Stimulated activated CD8-positive, alpha-beta memory T cell treated with anti-CD3 and anti-CD28 coated beads, Interleukin-15, amount 100 ng/mL, for 4 hours (primary cell): ENCODE data around the gene HSF4.

Experiments
- DNase-seq, 2 donors: peaks; one replicate each; pipeline ENCODE4 v3.0.0-alpha.2; 2020; ENCODE audit warnings: low read depth in 2 of 2

HSF4 gene

GRCh38 chr16:67184995-67185650 is 20.6 kb downstream of the HSF4 start:
- peak; percentile 53 to 60 for DNase-seq

DNA sequence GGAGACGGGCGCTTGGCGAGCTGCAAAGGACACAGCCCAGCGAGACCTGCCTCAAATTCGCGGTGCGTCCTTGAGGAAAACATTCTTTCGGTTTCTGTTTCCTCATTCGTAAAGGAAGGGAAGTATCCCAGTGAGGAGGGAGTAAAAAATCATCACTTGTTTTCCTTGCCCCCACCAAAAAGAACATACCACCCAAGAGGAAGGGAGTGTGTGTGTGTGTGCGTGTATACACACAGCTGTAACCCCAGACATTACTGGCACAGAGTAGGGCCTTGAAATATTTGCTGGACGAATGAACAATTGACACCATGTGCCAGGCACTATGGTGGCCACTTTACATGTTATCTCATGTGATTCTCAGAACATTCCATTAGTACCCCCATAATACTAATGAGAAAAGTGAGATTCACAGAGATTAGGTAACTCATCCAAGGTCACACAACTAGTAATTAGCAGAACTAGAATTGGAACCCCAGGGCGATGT is 21.1 kb downstream of the HSF4 start:
- DNase-seq, result no peak

DNA sequence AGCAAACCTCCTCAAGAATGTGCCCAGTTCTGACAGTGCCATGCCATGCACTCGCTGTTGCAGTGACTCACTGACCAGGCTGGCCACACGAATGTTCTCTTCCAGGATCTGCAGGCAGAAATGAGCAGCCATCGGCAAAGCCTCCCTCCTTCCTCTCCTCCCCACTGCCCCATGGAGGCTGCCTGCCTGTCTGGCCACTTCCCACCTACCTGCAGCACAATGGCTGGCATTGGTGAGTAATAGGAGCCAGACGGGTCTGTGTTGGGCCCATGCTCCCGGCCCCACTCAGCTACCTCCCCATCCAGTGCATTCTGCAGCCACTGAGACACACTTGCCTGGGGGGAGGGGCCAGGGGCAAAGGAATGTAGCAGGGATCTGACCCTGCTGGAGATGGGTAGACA is 22.0 kb downstream of the HSF4 start:
- no peak for DNase-seq

GRCh38 chr16:67187175-67187890 is 22.8 kb downstream of the HSF4 start:
- no peak for DNase-seq

DNA sequence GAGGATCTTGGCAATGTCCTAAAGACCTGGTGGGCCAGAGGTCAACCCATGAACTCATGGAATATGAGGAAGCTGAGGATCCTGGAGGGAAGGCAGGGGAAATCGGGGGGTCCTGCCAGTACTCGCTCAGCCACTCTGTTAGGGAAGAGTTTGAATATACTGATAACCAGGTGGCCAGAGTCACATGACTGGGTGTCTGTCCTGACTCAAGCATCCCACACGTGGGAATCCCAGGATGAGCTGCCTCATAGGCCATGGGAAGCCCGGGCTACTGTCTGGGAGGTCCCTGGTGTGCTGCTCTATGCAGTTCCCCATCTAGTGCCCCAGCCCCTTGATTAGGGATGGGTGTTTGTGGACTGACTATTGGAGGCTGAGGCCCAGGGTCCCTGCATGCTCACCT is 23.8 kb downstream of the HSF4 start:
- no peak for DNase-seq

DNA sequence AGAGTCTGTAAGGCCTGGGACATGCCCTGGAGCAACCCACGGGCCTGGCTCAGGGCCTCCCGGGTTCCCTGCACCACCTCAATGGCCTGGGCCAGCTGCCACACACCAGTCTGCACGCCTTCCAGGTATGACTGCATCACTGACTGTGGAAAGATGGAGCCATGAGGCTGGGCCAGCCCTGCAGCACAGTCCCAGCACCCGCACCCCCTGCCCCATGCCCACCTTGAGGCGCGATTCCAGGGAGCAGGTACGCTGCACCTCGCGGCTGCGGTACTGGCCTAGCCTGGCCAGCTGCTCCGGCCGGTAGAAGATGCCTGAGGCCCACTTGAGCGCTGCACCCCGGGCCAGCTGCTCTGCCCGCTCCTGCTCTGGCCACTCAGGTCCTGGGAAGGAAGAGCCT is 24.3 kb downstream of the HSF4 start:
- DNase-seq, result no peak

- no peak for DNase-seq
These were observed 25.5 kb downstream of the HSF4 start, which contains the start of gene EXOC3L1 for GRCh38 chr16:67190041-67190440. Gene EXOC3L1, minus strand, starts transcription at chr16:67190136. Its CDS starts 460 bp downstream, at chr16:67189676.

- DNase-seq, result no peak
These were observed 26.2 kb downstream of the HSF4 start for GRCh38 chr16:67190448-67191399.

- DNase-seq, result no peak
These were observed 27.0 kb downstream of the HSF4 start for GRCh38 chr16:67191411-67191994.

DNA sequence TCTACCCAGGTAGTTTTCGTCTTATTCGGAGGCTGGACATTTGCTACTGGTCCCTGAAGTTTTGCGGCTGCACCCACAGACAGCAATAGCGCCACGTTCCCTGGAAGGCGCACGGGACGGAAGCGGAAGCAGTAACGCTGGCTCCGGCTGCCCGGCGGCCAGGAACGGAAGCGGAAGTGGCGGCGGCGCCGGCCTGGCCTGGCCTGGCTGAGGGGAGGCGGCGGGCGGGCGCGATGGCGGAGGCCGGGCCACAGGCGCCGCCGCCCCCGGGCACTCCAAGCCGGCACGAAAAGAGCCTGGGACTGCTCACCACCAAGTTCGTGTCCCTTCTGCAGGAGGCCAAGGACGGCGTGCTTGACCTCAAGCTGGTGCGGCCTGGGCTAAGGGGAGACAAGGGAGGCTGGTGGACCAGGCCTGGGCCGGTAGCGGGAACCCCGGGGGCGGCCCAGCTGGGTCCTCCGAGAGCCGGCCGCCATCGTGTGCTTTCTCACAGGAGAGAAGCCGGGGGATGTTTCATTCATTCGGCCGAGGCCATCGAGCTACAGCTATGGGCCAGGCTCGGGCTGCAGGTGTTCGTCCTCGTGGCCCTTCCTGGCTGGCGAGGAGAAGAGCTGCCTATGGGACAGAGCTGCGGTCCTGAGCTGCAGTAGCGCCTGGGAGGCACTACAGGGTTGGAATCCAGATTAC is 27.6 kb downstream of the HSF4 start, which contains the start of gene E2F4:
TSS of gene E2F4 (plus strand) at position 161 of the 687 bp plus-strand sequence. CDS start at position 234, 73 bp downstream.
- DNase-seq, result peak; percentile 63 to 74

DNA sequence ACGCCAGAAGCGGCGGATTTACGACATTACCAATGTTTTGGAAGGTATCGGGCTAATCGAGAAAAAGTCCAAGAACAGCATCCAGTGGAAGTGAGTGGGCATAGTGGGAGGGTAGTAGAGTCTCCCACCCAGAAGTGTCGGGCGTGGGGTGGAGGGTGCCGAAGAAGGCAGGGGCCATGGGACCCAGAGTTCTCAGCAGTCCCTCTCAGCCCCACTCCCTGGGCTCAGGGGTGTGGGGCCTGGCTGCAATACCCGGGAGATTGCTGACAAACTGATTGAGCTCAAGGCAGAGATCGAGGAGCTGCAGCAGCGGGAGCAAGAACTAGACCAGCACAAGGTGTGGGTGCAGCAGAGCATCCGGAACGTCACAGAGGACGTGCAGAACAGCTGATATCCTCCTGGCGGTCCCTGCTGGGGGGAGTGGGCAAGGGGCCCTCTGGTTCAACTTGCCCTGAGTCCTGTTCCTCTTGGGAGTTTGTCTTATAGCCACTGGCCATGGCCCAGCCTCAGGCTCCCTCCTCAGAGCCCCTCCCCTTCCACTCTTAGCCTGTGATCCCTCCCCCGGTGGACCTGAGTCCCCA is 28.3 kb downstream of the HSF4 start:
- no peak for DNase-seq

- DNase-seq, result no peak
These were observed 29.0 kb downstream of the HSF4 start for GRCh38 chr16:67193536-67193935.

GRCh38 chr16:67194260-67194659 is 29.7 kb downstream of the HSF4 start:
- DNase-seq, result no peak

GRCh38 chr16:67195676-67196075 is 31.1 kb downstream of the HSF4 start:
- DNase-seq, result no peak

DNA sequence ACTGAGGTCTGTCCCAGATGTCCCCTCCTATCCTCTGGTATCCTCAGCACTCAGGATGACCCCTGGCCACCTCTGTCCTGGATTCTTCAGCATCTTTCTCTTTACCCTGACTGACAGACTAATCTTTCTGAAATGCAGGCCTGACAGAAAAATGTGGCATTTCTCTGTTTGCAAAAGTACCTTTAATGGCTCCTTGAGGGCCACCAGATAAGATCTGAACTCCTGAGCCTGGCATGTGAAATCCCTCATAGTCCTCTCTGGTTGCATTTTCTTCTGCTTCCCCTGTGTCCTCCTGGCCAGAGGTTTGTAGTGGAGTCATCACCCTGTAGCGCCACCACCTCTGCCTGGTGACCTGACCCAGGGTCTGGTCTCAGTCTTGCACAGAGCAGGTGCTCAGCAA is 32.3 kb downstream of the HSF4 start:
- DNase-seq, result no peak

GRCh38 chr16:67197704-67198103 is 33.2 kb downstream of the HSF4 start:
- DNase-seq, result no peak

GRCh38 chr16:67198238-67198734 is 33.7 kb downstream of the HSF4 start:
- no peak for DNase-seq

- no peak for DNase-seq
These were observed 34.7 kb downstream of the HSF4 start, which contains the start of gene ELMO3 for GRCh38 chr16:67199011-67199807. Gene ELMO3, plus strand, starts transcription at chr16:67199131. Its CDS starts 196 bp downstream, at chr16:67199327.

GRCh38 chr16:67199808-67200198 is 35.3 kb downstream of the HSF4 start:
- no peak for DNase-seq
